Right lobe of liver (tissue), 6 donors: Measurements from ENCODE around the gene PRKCZ. TPM values are rescaled to one million over a fixed set of nuclear protein-coding genes. Genes with fewer than 3 reads are reported as not detected.
"Not testable (repeated sequence)": the region's sequence is repeated elsewhere in the genome, so short reads cannot be mapped to it uniquely, and the experiment has no call there.

Source experiments
- ATAC-seq, 4 donors: fragments of 200-7000 bp; cut with Tn5 transposase; one replicate each; pipeline ENCODE4 v1.9.1; 2020; ENCODE audit warnings: mild to moderate bottlenecking in 4 of 4, moderate library complexity in 4 of 4
- DNase-seq, 3 donors: peaks; one replicate each; pipeline ENCODE4 v3.0.0-alpha.2; 2020
- H3K27ac ChIP-seq, 3 donors: fragments of 200-600 bp; one replicate each; pipeline ENCODE4 v1.8.0; 2022
- H3K27me3 ChIP-seq, 2 donors: fragments of 200-600 bp; one replicate each; pipeline ENCODE4 v1.8.0; 2022
- H3K36me3 ChIP-seq, 4 donors: fragments of 200-600 bp; sonication (generic) in 1 of 4; one replicate each; pipeline versions ENCODE4 v1.5.1 to v1.8.0; 2017 to 2022; ENCODE audit warnings: control low read depth in 1 of 4
- H3K4me1 ChIP-seq, 4 donors: fragments of 200-600 bp; sonication (generic) in 1 of 4; one replicate each; pipeline versions ENCODE4 v1.5.1 to v1.8.0; 2017 to 2022; ENCODE audit warnings: control low read depth in 1 of 4
- H3K4me3 ChIP-seq, 3 donors: fragments of 200-600 bp; one replicate each; pipeline ENCODE4 v1.8.0; 2022
- H3K9me3 ChIP-seq, 4 donors: fragments of 200-600 bp; sonication (generic) in 1 of 4; one replicate each; pipeline versions ENCODE4 v1.5.1 to v1.8.0; 2017 to 2022; ENCODE audit warnings: control low read depth in 1 of 4
- CTCF ChIP-seq, 4 donors: fragments of 200-600 bp in 3 of 4; fragments of 450-650 bp in 1 of 4; IDR thresholded peaks; one replicate each; pipeline versions ENCODE4 v1.5.1 to v1.8.0; 2016 to 2022; ENCODE audit warnings: antibody characterized with exemption in 4 of 4, mild to moderate bottlenecking in 2 of 4
- POLR2A ChIP-seq: fragments of 450-650 bp; IDR thresholded peaks from one replicate; pipeline ENCODE4 v1.6.1; 2017; ENCODE audit warnings: antibody characterized with exemption, mild to moderate bottlenecking
- WGBS: methylation state at CpG from one replicate; pipeline ENCODE4 v1.1.6; 2018; ENCODE audit warnings: low coverage, low lambda C conversion rate; ENCODE audit not compliant: insufficient coverage; ENCODE audit errors: missing lambda C conversion rate; 5-methylcytosine and 5-hydroxymethylcytosine counted together
- intact Hi-C, 2 donors: fragments of 100-400 bp; cut with DNase I; formaldehyde crosslinking; loops; one replicate each; pipeline versions ENCODE4 v1.11.2 to v1.14.1; 2022
- total RNA-seq, 6 experiments: library from RNA; depleted of rRNA in 2 of 6; stranded (reverse); fragments of >200 nt in 2 of 6; fragmentation: NEBNext Ultra II Directional in 3 of 6; extraction: Animal tissue kit (Norgen Biotek cat#: 25700) in 3 of 6; gene quantifications; one replicate each; pipeline versions ENCODE4 v1.1.0 to v1.2.4, GENCODE V29; 2016 to 2023
- donor health status: DM: no; HTN: yes; CAD: no.
- donor health status: DM: no; HTN: no; CAD: no.
- donor health status: DM: no; HTN: no; CAD: no.
- donor health status: DM: no; HTN: yes; CAD: no.
- donor health status: DM: no; HTN: yes; CAD: no.

The PRKCZ gene
- total RNA-seq, 6 experiments from 2014 or later: 10.3 to 20.1 (median 15.8) TPM

GRCh38 chr1:2093055-2093454, 42.8 kb downstream of the PRKCZ start:
- no peak overlapping the region for H3K27ac ChIP-seq

DNA sequence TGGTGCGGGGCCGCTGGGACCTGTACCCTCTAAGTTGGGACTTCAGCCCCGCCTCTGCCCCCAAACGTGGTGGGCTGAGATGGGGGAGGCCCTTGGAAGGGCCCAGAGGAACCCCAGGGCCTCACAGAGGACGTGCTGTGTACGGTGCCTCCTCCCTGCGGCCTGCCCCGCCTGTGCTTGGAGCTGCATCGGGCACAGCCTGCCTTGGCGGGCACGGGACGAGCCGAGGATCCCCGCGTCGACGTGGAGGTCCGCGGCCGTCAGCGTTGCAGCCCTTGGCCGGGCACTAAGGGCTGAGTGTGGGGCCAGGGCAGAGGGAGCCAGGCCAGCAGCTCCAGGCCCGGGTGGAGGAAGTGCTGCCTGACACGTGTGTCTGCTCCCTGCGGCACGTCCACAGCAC, 43.4 kb downstream of the PRKCZ start:
- WGBS: 40% methylated on average over 2 of the region's 26 CpGs
- no peaks in the 10 kb centered on the region for H3K27me3 ChIP-seq
- intact Hi-C loops: no loop called here
- TF ChIP-seq POLR2A (no peak), CTCF (IDR thresholded peaks at IDR 0.05) (no peak)
- H3K4me1 ChIP-seq: no peaks in the 10 kb centered on the region
- ATAC-seq: no peak
- H3K9me3 ChIP-seq: no peaks in the 10 kb centered on the region
- DNase-seq: no peak
- no peak overlapping the region for H3K27ac ChIP-seq
- H3K36me3 ChIP-seq: no peaks in the 10 kb centered on the region
- H3K4me3 ChIP-seq: no peak overlapping the region

More at GRCh38 chr1:2093055-2093454, 42.8 kb downstream of the PRKCZ start:
- DNase-seq: no peak
- Histone ChIP-seq H3K9me3 (no peaks in the 10 kb centered on the region), H3K27me3 (no peaks in the 10 kb centered on the region), H3K4me3 (no peak overlapping the region), H3K36me3 (no peaks in the 10 kb centered on the region), H3K4me1 (no peaks in the 10 kb centered on the region)
- ATAC-seq: peak in 1 of 4 donors; percentile 3
- intact Hi-C loops: no loop called here
- TF ChIP-seq POLR2A (no peak), CTCF (IDR thresholded peaks at IDR 0.05) (no peak)
- 93% methylated on average over 3 of the region's 14 CpGs for WGBS

DNA sequence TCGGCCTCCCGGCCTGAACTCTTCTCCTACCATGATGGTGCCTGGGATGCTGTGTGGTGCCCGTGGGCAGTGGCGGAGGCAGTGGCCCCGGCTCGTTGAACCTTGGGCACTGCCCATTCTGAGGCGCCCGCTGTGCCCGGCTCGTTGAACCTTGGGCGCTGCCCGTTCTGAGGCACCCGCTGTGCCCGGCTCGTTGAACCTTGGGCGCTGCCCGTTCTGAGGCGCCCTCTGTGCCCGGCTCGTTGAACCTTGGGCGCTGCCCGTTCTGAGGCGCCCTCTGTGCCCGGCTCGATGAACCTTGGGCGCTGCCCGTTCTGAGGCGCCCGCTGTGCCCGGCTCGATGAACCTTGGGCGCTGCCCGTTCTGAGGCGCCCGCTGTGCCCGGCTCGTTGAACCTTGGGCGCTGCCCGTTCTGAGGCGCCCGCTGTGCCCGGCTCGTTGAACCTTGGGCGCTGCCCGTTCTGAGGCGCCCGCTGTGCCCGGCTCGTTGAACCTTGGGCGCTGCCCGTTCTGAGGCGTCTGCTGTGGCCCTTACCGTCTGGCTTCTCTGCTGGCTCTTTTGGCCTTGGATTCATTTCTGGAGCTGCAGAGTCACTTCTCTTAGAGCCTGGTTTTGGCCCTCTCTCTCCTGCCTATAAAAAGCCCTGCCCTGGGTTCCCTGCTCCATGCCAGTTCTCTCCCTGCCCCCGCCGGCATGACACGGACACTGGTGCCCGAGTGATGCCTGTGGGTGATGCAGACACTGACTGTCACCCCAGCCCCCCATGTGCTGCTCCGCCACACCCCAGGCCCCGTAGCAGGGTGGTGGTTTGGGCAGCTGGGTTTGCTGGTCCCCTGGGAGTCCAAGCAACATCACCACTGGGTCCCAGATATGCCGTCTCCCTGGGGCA, 44.3 kb downstream of the PRKCZ start:
- WGBS: 85% methylated on average over 8 of the region's 60 CpGs
- intact Hi-C loops, H3K4me1 ChIP-seq, H3K4me3 ChIP-seq, H3K36me3 ChIP-seq, H3K9me3 ChIP-seq, H3K27me3 ChIP-seq, ATAC-seq, H3K27ac ChIP-seq, DNase-seq: not testable (repeated sequence)

GRCh38 chr1:2095394-2095793, 45.2 kb downstream of the PRKCZ start:
- intact Hi-C loops: no loop called here
- Histone ChIP-seq H3K4me3 (no peak overlapping the region), H3K4me1 (no peaks in the 10 kb centered on the region), H3K36me3 (no peaks in the 10 kb centered on the region), H3K27me3 (no peaks in the 10 kb centered on the region), H3K9me3 (no peaks in the 10 kb centered on the region), H3K27ac (no peak overlapping the region)
- WGBS: no CpG with 5 or more reads among the region's 17 CpGs
- DNase-seq (no peak), ATAC-seq (no peak)
- TF ChIP-seq POLR2A (no peak), CTCF (IDR thresholded peaks at IDR 0.05) (no peak)

DNA sequence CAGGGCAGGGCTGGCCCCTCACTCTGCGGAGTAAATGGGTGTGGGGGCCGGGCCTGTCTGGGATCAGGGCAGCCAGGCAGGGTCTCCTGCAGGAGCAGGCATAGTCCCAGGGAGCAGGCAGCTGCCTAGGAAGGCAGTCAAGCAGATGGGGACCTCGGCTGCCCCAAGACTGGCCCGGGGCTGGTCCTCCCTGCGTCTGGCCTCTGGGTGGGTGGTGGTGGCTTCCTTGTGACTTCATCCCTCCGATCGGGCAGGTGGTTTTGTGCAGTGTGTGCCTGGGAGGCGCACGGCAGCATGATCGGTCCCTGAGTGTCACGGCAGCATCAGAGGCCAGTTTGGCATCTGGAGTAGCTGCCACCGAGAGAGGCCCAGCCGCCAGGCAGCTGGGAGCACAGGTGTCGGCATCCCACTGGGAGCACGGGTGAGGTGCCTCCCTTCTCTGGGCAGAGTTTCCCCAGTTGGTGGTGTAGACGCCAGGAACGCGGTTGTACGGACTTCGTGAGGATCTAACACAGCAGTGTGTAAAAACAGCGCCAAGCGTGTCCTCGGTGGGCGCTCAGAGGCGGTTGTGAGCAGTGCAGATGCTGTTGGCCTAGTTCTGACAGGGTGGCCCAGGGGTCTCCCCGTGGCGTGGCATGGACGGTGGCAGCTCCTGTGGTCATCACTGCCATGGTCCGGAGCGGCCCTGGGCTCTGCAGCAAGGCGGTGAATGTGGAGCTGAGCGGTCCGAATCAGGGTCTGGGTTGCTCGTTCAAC, 45.9 kb downstream of the PRKCZ start:
- H3K4me3 ChIP-seq: no peak overlapping the region
- ATAC-seq (no peak), DNase-seq (no peak)
- no peaks in the 10 kb centered on the region for H3K4me1 ChIP-seq
- H3K27me3 ChIP-seq: no peaks in the 10 kb centered on the region
- H3K27ac ChIP-seq: no peak overlapping the region
- intact Hi-C loops: no loop called here
- H3K9me3 ChIP-seq: no peaks in the 10 kb centered on the region
- no peaks in the 10 kb centered on the region for H3K36me3 ChIP-seq
- 88% methylated on average over 3 of the region's 34 CpGs for WGBS
- TF ChIP-seq POLR2A: no peak
